K562 (cell line): ENCODE data around the gene SLC7A4. TPM values are rescaled to one million over a fixed set of nuclear protein-coding genes. Genes with fewer than 3 reads are reported as not detected.

Experiments used
- FOS ChIP-seq: IDR thresholded peaks from 3 replicates; pipeline ENCODE4 v1.6.1; 2011; ENCODE audit not compliant: insufficient read length; ENCODE audit errors: extremely low read depth
- MAFK ChIP-seq: IDR thresholded peaks from 2 replicates; pipeline ENCODE4 v1.6.1; 2011; ENCODE audit warnings: low read length, improper control_type of control experiment
- REST ChIP-seq, 2 experiments: fragments of 450-650 bp; formaldehyde crosslinking in 1 of 2; IDR thresholded peaks; 2 replicates each; pipeline versions ENCODE4 v1.4.0 to v1.6.1; 2014 to 2020; ENCODE audit warnings: mild to moderate bottlenecking in 2 of 2, borderline replicate concordance in 1 of 2, low read depth in 1 of 2
- SNIP1 ChIP-seq: fragments of 450-650 bp; IDR thresholded peaks from 2 replicates; pipeline ENCODE4 v1.7.1; 2017; ENCODE audit warnings: low read depth, mild to moderate bottlenecking
- ZNF318 ChIP-seq, 2 experiments: fragments of 450-650 bp; IDR thresholded peaks; 2 replicates each; pipeline ENCODE4 v1.6.1; 2016; ENCODE audit warnings: mild to moderate bottlenecking in 2 of 2, borderline replicate concordance in 1 of 2, low read depth in 1 of 2, moderate library complexity in 1 of 2
- ZNF431 ChIP-seq: sonication (generic); formaldehyde crosslinking; IDR thresholded peaks from 2 replicates; pipeline ENCODE4 v1.8.0; 2022; ENCODE audit warnings: mild to moderate bottlenecking, missing genetic modification reagents
- ZNF740 ChIP-seq, 3 experiments: fragments of 200-800 bp in 1 of 3; sonication (Bioruptor generic) in 1 of 3; sonication (generic) in 1 of 3; formaldehyde crosslinking in 1 of 3; IDR thresholded peaks; 2 replicates each; pipeline versions ENCODE4 v1.6.1 to v1.8.0; 2016 to 2022; ENCODE audit warnings: mild to moderate bottlenecking in 2 of 3, missing compliant biosample characterization in 2 of 3, missing genetic modification characterization in 2 of 3, missing genetic modification reagents in 1 of 3
- polyA plus RNA-seq, 8 experiments: library from polyadenylated mRNA; depleted of rRNA in 4 of 8; stranded (reverse) in 5 of 8; unstranded in 3 of 8; fragments of >200 nt; fragmentation: Nextera tagmentation in 2 of 8; fragmentation: Illumina TruSeq in 1 of 8; extraction: Ambion mirVana in 2 of 8; extraction: Trizol in 1 of 8; gene quantifications; 2 replicates each; pipeline versions ENCODE4 v1.2.1 to v1.2.3, GENCODE V29; 2011 to 2014; ENCODE audit warnings: inconsistent platforms in 1 of 8, missing spikeins in 1 of 8
- total RNA-seq, 7 experiments: library from RNA; depleted of rRNA in 6 of 7; stranded (reverse); fragments of >200 nt in 6 of 7; fragmentation: Illumina TruSeq in 2 of 7; extraction: Trizol in 2 of 7; gene quantifications; 2 replicates each; pipeline versions ENCODE4 v1.2.1 to v1.2.3, GENCODE V29; 2011 to 2021; ENCODE audit warnings: low replicate concordance in 1 of 7

SLC7A4 gene
- total and polyA plus RNA-seq, 9 of the 15 experiments (the other 6 are each of a cell fraction or from before 2014, with no cell fraction given) = not detected

GRCh38 chr22:21045585-21046294, 13.4 kb upstream of the SLC7A4 start, which contains the start of gene LRRC74B (continued):
- TF ChIP-seq REST (IDR thresholded peaks at IDR 0.05; ENCODE audit: borderline replicate concordance) = no peak
- no peak; the same call in 1 of the 2 replicates for TF ChIP-seq REST (CRISPR knock-in tag; IDR thresholded peaks at IDR 0.05; ENCODE audit: low read depth)
- no peak for TF ChIP-seq SNIP1
- TF ChIP-seq ZNF431 (CRISPR knock-in tag) = no peak
- peak; percentile 98 for TF ChIP-seq ZNF740 (CRISPR knock-in tag; IDR thresholded peaks at IDR 0.05)
- no peak; a peak in 2 of 4 replicates for TF ChIP-seq ZNF740 (tag; IDR thresholded peaks at IDR 0.05)
- TF ChIP-seq MAFK = 0 out of 2 replicates have a peak, but pooled peaks have one; percentile 15
- TF ChIP-seq FOS = peak; percentile 98
- TF ChIP-seq ZNF318 (IDR thresholded peaks at IDR 0.05; ENCODE audit: borderline replicate concordance in 1 of 2, low read depth in 1 of 2) = no peak
